ENCODE measurements around the gene FLRT3. TPM values are rescaled to one million over a fixed set of nuclear protein-coding genes. Genes with fewer than 3 reads are reported as not detected.

The FLRT3 gene
- total RNA-seq, 4 donors from 2014 or later: 23.0 to 36.8 (median 25.9) TPM

GRCh38 chr20:14378326-14378725 lies 40.9 kb upstream of the FLRT3 start:
- no peak for DNase-seq (ENCODE audit: low spot score in 2 of 2)
- TF ChIP-seq POLR2A (IDR thresholded peaks at IDR 0.05): no peak
- TF ChIP-seq CTCF (IDR thresholded peaks at IDR 0.05): no peak
- no peak overlapping the region for H3K4me3 ChIP-seq (ENCODE audit: low read depth, poor library complexity, severe bottlenecking)
- intact Hi-C loops (cut with DNase I; ENCODE audit: low total_unique reads): loop anchor here (5.0 kb wide), 1 partner anchor 1109 kb away; no protein-coding TSS in a partner anchor

GRCh38 chr20:14375416-14375985 lies 38.1 kb upstream of the FLRT3 start:
- TF ChIP-seq POLR2A (IDR thresholded peaks at IDR 0.05): no peak
- no peak for TF ChIP-seq CTCF (IDR thresholded peaks at IDR 0.05)
- WGBS, 2 donors: 72 to 79% methylated on average over 4 of the region's 4 CpGs
- no peak for DNase-seq (ENCODE audit: low spot score in 2 of 2)
- intact Hi-C loops (cut with DNase I; ENCODE audit: low total_unique reads): loop anchor here (5.0 kb wide), 1 partner anchor 1112 kb away; no protein-coding TSS in a partner anchor
- H3K4me3 ChIP-seq (ENCODE audit: low read depth, poor library complexity, severe bottlenecking): no peak overlapping the region

GRCh38 chr20:14374196-14374595 lies 36.8 kb upstream of the FLRT3 start:
- intact Hi-C loops (cut with DNase I; ENCODE audit: low total_unique reads): no loop called here
- no peak for TF ChIP-seq POLR2A (IDR thresholded peaks at IDR 0.05)
- no peak for TF ChIP-seq CTCF (IDR thresholded peaks at IDR 0.05)
- 69 to 78% methylated on average over 3 of the region's 3 CpGs for WGBS, 2 donors

GRCh38 chr20:14361509-14362345 lies 24.3 kb upstream of the FLRT3 start:
- intact Hi-C loops (cut with DNase I; ENCODE audit: low total_unique reads): no loop called here
- DNase-seq (ENCODE audit: low spot score in 2 of 2): no peak
- 92 to 98% methylated on average over 3 of the region's 3 CpGs for WGBS, 2 donors
- TF ChIP-seq CTCF (IDR thresholded peaks at IDR 0.05) (no peak), POLR2A (IDR thresholded peaks at IDR 0.05) (no peak)
- H3K4me3 ChIP-seq (ENCODE audit: low read depth, poor library complexity, severe bottlenecking): no peak overlapping the region

More at GRCh38 chr20:14374196-14374595, 36.8 kb upstream of the FLRT3 start:
- H3K4me3 ChIP-seq (ENCODE audit: low read depth, poor library complexity, severe bottlenecking): no peak overlapping the region
- DNase-seq (ENCODE audit: low spot score in 2 of 2): no peak

- no peak overlapping the region for H3K4me3 ChIP-seq (ENCODE audit: low read depth, poor library complexity, severe bottlenecking)
- TF ChIP-seq CTCF (IDR thresholded peaks at IDR 0.05): no peak
- no peak for TF ChIP-seq POLR2A (IDR thresholded peaks at IDR 0.05)
- intact Hi-C loops (cut with DNase I; ENCODE audit: low total_unique reads): no loop called here
- DNase-seq (ENCODE audit: low spot score in 2 of 2): no peak
Measured at GRCh38 chr20:14360416-14360815, 23.0 kb upstream of the FLRT3 start.
